ENCODE data around the gene LRIG3.

GRCh38 chr12:58932806-58933681 is 12.7 kb upstream of the LRIG3 start:
- TF ChIP-seq CTCF (IDR thresholded peaks at IDR 0.05; ENCODE audit: low read depth, low read length): no peak
- TF ChIP-seq EZH2phosphoT487 (IDR thresholded peaks at IDR 0.05; ENCODE audit: low read depth): no peak

Data from OCI-LY3 (cell line).